Effector CD8-positive, alpha-beta T cell (primary cell): ENCODE results near the gene DHDH.

Experiments
- DNase-seq: peaks from one replicate; lab custom pipeline; 2025; lab: John Stamatoyannopoulos, UW

The DHDH gene

GRCh38 chr19:48966541-48967345 is 33.2 kb downstream of the DHDH start:
- DNase-seq: no peak

DNA sequence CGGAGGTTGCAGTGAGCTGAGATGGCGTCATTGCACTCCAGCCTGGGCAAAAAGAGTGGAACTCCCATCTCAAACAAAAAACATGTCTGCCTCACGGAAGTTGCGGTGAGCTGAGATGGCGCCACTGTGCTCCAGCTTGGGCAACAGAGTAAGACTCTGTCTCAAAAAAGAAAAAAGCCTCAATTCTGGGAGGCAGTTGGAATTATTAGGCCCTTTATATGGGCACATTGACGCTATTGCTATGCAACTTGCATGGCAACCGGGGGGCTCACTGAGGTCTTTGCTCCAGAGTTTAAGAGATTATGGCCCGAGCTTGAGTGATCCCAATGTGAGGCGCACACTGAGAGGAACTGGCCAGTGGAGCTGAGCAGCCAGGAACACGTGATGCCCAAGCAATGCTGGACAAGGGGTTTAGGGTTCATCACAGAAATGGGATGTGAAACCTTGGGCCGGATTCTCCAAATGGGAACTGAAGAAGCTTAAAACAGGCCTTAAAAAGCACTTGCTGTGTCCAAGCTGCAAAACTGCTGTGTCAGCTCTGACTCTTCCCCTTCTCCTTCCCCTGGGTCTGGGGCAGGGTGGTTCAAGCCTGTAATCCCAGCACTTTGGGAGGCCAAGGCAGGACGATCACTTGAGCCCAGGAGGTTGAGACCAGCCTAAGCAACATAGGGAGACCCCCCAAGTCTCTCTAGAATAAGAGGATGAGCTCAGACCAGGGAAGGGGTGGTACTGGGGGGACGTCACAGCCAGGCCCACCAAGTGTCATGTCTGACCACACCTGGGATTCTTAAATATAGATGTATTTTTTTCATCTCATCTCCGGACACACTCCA is 34.1 kb downstream of the DHDH start:
- DNase-seq: no peak

DNA sequence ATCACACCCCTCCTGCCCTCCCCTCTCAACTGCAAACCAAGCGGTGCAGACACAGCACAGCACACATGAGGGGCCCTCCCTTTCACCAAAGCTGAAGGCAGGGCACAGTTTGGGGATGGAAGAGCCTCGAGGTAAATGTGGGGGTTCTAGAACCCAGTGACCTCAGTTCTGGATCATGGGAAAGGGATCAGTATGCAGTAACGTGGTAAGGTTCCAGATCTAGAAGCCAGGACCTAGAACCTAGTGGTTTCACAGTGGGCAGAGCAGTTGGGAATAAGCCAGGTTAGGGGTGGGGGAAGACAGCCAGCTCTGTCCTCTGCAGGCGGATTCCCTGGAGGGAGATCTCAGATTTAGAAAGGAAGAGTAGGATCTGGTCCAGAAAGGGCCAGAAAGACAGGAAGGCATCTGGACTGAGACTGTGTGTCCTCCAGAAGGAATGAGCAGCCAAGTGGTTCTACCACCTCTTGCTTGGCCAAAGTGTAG is 34.7 kb downstream of the DHDH start:
- DNase-seq: no peak

GRCh38 chr19:48968813-48969218 is 35.3 kb downstream of the DHDH start:
- DNase-seq: no peak

DNA sequence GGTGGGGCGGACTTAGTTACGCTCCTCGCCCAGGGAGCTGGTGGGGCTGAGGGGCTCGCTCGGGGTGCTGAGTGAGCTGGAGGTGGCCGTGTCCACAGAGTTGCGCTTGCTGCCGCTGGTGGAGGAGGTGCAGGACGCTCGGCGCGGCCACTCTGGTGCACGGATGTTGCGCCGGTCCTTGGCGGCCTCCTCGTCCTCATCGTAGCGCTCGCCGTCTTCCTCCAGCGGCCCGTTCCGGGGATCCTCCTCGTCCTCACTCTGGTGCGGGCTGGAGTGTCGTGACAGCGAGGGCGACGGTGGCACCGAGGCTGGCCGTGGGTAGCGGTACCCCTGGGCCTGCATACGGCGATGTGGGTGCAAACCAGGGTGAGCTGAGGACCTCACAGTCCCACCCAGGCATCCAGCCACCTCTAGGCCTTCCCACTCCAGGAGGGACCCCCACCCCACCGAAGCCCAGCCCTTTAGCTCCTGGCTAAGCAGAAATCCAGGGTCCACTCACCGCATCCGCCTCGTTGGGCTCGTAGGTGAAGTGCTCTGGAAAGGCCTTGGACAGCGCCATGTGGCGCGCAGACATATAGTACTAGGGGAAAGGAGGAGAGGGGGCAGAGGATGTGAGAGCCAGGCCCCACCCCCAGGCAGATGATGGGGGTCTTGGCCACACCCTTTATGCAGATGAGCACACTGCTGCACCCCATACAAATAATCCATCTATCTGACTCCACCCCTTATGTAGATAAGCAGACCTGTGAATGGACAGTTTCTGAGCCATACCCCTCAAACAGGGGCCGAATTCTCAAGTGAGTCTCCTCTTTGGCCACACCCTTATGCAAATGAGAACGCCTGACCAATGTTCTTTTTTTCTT is 36.0 kb downstream of the DHDH start:
- DNase-seq: no peak

DNA sequence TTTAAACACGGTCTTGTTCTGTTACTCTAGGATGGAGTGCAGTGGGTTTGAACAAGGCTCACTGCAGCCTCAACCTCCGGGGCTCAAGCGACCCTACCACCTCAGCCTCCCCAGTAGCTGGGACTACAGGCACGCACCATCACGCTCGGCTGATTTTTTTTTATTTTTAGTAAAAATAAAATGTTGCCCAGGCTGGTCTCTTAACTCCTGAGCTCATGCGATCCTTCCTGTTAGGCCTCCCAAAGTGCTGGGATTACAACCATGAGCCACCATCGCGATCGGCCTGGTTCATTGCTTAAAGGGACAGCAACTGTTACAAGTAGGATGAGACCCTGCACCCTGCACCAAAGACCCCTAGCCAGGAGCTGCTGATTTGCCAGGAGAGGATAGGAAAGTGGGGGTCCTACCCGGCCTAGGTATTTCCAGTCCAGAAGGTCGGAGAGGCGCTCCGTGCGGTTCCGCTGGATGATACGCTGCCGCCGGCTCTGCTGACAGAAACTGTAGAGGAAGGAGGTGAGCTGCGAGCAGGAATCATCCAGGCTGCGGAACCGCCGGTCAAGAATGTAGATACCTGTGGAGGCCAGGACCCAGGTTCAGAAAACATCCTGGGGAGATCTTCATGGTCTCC is 36.8 kb downstream of the DHDH start:
- DNase-seq: no peak

- DNase-seq: peak; percentile 69
These were observed 37.5 kb downstream of the DHDH start for GRCh38 chr19:48970923-48971395.

DNA sequence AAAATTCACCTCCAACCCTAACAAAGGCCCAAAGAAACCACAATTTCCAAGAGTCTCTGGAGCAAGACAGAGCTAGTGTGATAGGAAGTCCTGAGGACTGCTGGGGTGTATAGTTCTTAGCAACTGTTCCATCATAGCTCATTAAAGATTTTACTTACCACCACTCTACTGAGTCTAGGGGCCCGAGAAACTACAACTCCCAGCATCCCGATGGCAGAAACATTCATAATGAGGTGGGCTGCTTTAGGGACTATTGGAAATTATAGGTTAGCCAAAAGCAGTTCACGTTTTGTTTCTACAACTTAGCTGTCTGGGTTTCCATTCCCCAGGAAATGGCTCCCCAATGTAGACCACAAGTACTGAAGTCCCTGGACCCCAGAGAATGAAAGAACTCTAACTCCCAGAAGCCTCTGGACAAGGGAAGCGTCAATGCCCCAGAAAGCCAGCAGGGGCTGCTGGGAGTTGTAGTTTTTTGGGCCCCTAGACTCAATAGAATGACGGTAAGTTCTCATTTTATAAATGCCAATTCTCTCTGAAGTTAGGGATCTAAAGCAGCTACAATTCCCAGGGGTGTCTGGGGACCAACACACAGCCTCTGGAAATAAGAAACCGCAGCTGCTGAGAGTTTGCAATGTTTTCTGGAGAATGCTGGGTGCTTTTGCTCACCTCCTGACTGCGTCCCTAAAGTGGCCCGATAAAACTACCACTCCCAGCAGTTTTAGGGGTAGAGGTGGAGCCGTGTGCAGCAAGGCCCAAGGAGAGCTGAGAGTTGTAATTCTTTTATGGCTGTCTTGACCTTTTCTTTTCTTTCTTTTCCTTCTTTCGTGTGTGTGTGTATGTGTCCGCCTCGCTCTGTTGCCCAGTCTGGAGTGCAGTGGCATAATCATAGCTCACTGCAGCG is 42.7 kb downstream of the DHDH start:
- DNase-seq: no peak

GRCh38 chr19:48977061-48977460 is 43.6 kb downstream of the DHDH start:
- no peak for DNase-seq

DNA sequence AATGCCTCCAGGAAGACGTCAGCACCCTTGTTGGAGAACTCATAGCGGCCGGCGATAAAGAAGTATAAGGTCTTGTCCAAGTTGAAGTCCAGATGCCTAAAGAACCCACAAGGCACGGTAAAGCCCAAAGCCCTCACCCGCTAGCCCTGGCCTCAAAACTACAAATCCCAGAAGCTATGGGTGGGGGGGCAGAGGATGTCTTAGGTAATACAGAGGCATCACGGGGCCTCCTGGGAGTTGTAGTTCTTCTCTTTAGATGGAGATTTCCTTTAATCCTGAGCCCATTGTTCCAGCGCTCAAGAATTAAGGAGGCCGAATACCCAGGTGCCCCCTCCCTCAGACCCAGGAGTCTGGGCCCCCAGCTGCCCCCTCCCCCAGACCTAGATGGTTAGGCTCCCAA is 48.8 kb downstream of the DHDH start:
- no peak for DNase-seq

GRCh38 chr19:48985711-48986110 is 52.2 kb downstream of the DHDH start:
- no peak for DNase-seq

DNA sequence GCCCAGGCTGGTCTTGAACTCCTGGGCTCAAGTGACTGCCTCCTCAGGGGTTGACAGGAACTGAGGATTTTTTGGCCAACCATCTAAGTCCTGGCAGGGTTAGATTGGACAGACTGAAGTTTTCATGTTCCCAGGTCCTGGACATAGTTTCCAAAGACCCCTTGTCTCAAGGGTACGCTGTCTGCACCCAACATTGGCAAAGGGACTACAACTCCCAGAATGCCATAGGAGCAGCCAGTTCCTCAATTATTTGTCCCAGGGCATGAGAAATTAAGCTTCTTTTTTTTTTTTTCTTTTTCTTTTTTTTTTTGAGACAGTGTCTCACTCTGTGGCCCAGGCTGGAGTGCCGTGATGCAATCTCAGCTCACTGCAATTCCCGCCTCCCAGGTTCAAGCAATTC is 52.7 kb downstream of the DHDH start:
- DNase-seq: no peak

GRCh38 chr19:48987323-48987722 is 53.8 kb downstream of the DHDH start:
- DNase-seq: no peak

GRCh38 chr19:48988286-48988685 is 54.8 kb downstream of the DHDH start:
- no peak for DNase-seq

DNA sequence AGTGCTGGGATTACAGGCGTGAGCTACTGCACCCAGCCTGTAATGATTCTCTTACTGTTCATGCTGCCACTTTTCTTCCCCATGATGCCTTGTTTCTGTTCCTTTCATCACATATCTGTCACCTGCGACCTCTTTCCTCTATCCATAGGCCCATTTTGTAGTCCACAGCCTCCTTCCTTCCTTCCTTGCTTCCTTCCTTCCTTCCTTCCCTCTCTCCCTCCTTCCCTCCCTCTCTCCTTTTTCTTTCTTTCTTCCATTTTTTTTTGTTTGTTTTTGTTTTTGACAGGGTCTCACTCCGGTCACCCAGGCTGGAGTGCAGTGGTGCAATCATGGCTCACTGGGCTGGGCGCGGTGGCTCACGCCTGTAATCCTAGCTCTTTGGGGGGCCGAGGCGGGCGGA is 55.4 kb downstream of the DHDH start:
- DNase-seq: no peak

DNA sequence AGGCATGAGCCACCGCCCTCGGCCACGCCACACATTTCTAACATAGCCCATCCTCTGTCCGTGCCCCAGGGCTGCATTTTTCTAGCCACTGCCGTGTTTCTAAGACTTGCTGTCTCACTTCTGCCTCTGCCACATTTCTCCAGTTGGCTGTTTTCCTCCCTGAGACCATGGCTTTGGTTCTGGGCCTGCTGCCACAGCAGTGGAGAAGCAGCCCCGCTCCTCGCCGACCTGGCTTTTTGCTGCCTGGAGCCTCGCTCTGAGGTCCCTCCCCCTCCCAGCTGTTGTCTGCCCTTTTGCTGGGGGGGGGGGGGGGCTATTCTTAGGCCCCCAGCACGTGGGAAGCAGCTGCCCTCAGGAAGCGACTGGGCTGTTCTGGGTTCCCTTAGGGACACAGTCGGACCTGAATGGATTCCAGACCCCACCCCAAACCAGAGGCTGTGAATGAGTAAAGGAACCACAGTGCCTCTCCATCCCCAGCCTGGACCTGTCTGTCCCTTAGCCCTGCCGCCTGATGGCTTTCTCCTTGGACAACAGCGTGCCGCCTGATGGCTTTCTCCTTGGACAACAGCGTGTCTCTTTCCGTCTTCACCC is 56.3 kb downstream of the DHDH start:
- DNase-seq: no peak

DNA sequence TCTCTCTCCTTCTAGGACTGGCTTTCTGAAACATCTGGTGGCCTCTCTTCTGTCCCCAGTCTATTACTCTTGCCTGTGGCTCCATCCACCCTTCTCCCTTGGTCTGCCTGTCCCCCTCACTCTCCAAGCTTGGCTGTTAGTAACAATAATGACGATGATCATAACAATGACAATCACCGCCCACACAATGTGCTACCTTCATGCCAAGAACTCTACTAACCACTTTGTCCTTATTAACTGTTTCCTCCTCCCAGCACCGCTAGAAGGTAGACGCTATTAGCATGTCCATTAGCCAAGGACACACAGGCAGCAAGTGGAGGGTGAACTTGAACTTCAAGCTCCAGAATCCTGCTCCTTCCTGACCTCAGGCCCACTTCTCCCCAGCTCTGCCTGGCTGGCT is 56.9 kb downstream of the DHDH start:
- no peak for DNase-seq

DNA sequence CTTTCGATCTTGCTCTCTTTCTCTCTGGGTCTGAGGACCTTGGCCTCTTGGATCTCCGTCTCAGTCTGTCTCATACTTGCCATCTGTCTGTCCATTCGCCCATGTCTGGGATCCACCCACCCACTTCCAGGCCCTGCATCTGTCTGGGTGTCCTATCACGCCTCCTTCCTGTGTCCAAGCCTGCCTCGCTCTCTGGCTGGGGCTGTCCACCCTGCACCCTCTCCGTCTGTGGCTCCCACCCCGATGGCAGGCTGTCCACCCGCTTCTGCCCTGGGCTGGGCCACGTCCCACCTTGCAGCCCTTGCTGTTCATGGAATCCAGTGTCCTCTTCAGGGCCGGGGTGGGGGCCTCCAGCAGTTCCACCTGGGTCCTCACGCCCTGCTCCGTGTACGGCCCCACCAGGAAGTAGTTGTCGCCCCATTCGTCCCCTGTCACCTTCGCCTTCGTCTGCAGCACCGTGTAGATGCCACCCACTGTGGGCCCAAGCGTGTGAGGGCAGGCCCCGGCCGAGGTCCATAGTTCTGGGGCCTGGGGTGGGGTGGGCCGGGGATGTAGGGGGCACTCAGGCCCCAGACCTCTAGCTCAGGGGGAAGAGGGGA is 57.6 kb downstream of the DHDH start:
- no peak for DNase-seq

- DNase-seq: no peak
These were observed 58.5 kb downstream of the DHDH start for GRCh38 chr19:48991873-48992580.
